ENCODE measurements around the gene CREM.

CREM gene

DNA sequence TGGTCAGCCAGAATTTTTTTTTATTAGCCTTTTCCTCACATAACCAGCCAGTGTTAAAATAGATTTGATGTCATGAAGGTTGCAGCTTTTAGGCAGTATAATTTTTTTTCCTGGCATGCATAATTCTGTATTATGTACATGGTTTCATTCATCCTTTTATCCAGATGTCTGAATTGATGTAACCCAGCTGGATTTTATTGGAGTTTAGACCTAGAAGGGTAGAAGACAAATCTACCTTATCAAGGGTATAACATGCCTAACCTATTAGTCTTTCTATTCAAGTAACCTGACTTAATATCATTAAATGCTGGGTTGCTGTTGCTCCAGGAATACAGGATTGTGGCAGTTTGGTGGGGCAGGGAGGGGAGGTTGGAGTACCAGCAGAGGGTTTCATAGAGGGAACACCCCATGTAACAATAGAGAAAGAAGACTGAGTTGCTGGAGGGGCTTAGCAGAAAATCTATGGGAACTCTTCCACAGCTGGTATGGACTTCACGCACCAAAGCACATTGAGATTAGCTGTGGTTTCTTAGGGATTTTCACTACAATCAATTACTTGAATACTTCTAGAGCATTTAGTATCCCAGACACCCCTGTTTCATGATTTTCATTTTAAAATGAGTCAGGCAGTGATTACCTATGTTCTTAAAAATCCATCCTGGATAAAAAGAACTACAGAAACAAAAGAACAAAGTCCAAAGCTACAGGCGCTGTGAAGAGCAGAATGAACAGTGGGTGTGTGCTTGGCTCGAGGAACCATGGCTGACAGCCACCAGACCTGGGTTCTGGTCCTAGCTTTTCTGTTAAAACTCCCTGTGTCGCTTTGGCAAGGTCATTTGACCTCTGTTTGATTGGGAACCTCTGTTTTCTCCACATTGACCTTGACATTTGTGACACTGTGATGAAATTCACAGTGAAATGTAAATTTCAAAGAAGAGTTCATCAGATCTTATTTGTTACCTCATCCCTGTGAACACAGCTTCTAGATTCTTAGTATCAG, 93.5 kb downstream of the CREM start:
- DNase-seq (ENCODE audit: low spot score), result peak; percentile 29

DNA sequence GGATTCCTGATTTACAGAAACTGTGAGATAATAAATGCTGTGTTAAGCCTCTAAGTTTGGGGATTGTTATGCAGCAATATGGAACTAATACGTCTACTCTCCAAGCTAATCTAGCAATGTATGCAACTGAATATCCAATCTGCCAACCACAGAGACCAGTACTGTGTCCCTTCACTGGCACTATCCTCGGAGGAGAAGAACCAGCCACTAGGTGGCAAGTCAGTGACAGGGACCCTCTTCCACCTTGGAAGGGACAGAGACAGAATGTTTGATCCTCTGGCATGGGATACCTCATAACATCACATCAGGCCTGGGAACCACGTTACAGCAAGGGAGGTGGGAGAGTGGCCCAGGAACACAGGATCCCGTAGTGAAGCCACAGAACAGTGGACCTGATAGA, 96.4 kb downstream of the CREM start:
- no peak for DNase-seq (ENCODE audit: low spot score)

DNA sequence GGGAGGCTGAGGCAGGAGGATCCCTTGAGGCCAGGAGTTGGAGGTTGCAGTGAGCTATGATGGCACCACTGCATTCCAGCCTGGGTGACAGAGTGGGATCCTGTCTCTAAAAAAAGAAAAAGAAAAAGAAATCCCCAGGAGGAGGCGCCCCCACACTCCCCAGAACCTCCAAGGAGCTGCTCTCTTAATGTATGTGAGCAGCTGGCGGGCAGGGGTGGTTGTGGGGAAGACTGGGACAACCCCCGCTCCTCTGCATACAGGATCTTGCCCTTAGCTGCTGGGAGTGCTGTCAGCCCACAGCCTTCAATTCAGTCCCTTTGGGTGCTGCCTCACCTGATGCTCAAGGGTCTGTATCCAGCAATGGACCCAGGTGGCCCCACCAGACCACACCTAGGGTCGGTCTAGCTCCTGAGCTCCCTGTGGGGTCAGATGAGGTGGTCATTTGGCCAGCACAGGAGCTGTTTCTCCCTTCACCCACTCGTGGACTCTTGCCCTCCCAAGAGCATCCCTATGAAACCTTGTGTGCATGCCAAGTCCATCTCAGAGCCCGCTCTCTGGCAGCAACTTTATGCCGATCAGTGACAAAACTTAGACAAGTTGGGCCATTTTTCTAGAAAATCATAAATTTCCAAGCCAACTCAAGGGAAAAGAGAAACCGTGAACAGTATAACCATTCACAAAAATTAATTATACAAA, 97.5 kb downstream of the CREM start:
- no peak for DNase-seq (ENCODE audit: low spot score)

DNA sequence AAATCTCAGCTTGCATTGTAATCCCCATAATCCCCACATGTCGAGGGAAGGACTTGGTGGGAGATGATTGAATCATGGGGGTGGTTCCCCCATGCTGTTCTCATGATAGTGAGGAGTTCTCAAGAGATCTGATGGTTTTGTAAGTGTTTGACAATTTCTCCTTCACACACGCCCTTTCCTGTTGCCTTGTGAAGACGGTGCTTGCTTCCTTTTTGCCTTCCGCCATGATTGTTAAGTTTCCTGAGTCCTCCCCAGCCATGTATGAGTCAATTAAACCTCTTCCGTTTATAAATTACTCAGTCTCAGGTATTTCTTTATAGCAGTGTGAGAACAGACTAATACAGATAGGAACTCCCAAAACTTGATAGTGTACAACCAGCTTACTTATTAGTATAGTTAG, 98.6 kb downstream of the CREM start:
- DNase-seq (ENCODE audit: low spot score), result no peak

DNA sequence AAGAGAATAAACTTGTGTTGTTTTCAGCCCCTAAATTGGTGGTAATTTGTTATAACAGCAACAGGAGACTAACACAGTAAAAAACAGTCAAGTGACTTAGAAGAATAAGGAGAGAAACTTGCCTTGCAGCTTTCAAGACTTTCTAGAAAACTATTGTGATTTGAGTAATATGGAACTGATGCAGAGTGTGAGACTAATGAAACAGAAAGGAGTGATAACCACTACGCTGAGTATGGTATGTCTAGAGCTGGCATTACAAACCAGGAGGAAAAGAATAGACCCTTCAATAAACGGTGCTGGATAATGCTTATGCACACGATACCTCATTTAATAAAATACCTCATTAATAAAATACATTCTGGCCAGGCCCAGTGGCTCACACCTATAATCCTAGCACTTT, 99.9 kb downstream of the CREM start:
- DNase-seq (ENCODE audit: low spot score), result no peak

DNA sequence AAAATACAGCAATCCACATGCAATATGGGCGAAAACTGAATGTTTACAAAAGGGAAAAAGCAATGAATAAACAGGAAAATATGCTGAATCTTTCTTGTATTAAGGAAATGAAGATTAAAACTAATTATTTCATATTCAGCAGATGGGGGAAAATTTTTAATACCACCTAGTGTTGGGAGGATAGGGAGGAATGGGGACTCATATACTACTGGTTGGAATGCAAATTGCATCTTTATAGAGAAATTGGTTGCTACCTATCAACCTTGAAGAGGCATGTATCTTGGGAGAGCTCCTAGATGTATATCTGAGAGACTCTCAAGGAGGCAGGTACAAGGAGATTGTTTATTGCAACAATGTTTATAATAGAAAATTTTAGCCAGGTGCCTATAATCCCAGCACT, 101.4 kb downstream of the CREM start:
- no peak for DNase-seq (ENCODE audit: low spot score)

DNA sequence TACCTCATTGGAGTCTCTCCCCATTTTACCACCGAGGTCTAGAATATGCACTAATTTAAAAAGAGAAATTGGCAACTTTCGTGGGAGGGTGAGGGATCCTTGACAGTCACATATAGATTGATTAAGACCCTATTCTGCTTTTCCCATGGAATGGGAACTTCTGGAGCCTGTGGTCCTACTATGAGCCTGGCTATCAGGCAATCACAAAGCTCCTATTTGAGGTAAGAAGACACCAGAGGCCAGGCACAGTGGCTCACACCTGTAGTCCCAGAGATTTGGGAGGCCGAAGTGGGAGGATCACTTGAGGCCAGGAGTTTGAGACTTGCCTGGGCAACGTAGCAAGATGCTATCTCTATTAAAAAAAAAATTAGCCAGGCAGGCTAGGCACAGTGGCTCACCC, 105.0 kb downstream of the CREM start:
- DNase-seq (ENCODE audit: low spot score), result no peak

DNA sequence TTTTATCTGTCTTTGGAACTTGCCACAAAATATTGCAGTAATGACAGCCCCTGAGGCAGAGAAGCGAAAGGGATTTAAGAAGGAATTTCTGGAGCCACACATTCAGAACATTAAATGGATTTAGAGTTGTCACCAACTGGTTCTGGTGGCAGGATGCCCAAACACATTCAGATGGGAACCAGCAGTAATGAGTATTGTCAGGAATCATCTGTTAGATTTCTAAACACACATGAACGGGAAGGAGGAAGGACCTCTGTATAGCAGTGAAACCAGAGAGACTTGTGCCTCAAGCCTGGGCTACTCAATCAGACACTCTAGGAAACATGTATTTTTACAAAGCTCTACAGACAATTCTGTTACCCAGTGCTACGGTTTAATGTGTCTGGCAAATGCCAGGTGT, 105.9 kb downstream of the CREM start:
- no peak for DNase-seq (ENCODE audit: low spot score)

DNA sequence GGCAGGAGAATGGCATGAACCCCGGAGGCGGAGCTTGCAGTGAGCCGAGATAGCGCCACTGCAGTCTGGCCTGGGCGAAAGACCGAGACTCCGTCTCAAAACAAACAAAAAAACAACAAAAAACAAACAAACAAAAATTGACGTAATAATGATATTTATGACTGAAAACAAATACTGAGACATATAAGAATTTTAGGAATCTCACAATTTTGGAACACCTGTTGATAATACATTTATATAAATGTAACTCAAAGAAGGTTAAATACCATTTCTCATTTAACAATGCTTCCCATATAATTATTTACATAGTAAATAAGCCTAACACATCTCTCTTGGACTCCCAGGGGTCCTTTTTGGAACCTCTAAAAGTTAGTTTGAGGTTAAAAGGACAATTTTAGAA, 107.4 kb downstream of the CREM start:
- DNase-seq (ENCODE audit: low spot score), result no peak

DNA sequence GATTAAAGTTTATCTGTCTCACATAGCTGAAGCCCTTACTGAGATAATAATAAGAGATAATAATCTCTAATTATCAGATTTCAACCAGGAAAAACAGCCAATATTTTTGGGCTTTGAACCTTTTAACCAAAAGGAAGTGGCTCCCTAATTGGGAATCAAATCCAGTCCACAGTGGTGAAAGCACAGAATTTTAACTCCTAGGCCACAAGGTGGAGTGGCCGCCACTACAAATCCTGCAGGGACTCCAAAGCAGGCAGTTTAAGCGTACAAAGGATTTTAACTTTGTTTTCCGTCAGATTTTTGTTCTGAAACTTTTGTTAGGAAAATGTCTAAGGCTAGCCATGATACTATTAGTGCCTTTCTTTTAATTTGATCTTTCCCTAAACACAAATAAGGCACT, 110.1 kb downstream of the CREM start:
- DNase-seq (ENCODE audit: low spot score), result no peak

DNA sequence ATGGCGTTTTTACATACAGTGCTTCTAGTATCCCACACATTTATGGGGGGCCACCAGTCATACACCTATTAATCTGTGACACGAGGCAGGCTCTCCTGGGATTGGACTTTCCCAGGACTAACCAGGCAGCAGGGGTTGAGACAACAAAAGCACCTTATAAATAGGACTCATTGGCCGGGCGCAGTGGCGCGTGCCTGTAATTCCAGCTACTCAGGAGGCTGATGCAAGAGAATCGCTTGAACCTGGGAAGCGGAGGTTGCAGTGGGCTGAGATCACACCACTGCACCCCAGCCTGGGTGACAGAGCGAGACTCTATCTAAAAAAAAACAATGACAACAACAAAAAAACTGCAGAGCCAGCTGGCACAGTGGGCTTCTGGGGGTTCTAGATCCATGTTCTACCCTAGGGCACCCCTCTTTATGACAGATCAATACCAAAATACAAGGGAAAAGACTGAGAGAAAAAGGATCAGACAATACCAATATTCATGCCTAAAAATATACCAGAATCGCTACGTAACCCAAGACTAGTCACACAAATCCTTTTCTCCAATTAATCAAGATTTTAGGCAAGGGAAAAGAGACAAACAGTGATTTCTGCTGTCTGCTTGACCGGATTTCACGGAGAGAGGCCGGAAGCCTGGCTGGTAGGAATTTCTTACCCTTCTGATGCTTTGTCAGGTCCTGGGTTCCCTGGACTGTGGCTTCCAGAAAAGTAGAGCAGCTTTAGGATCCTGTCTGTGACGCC, 111.3 kb downstream of the CREM start:
- DNase-seq (ENCODE audit: low spot score), result no peak

DNA sequence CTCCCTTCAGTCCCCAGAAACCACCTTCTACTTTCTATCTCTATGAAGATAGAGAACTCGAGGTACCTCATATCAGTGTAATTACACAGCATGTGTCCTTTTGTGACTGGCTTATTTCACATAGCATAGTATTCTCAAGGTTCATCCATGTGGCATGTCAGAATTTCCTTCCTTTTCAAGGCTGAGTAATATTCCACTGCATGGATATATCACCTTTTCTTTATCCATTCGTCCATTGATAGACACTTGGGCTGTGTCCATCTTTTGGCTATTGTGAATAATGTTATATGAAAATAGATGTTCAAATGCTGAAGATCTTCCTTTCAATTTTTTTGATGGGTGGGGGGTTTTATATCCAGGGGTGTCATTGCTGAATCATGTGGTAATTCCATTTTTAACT, 117.9 kb downstream of the CREM start:
- no peak for DNase-seq (ENCODE audit: low spot score)

DNA sequence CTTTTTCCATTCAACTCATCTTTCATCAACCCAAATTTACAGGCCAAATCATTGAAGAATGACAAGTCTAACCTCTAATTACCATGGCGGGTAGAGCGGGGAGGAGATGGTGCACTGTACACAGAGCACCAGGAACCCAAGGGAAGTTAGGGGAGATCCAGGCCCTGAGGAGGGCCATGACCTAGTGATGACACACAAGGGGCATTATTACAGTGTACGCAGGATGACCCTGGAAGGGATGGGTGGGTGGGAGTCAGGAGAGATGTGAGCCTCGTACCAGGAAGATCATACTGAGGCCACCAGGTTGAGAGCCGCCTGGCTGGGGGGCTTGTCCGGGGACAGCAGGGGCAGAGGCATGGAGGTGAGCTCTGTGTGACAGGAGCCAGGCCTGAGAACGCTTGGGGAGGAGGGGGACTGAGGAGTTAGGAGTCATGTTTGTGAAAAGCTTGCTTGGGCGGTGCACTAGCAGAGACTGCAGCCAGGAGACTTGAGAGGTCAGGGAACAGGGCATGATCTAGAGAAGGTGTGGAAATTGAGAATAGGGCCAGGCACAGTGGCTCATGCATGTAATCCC, 120.2 kb downstream of the CREM start:
- DNase-seq (ENCODE audit: low spot score), result no peak

DNA sequence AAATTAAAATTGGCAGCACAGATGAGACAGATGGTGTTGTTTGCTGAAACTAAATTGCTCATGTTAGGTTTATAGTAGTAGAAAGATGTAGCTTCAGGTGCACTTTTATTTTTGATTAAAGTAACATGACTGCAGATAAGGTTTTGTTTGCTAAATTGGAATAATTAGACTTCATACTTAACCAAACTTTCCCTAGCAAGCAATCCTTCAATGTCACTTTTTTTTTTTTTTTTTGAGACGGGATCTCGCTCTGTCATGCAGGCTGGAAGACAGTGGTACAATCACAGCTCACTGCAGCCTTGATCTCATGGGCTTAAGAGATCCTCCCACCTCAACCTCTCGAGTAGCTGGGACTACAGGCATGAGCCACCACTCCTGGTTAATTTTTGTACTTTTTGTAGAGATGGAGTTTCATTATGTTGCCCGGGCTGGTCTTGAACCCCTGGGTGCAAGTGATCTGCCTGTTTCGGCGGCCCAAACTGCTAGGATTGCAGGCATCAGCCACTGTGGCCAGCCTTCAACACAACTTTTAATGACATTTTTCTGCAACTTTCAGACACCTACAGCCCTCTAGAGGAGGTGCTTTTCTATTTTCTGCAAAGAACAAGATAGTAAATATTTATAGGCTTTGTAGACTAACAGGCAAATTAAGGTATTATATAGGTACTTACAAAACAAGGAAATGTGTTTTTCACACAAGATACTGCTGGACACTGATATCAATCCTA, 124.9 kb downstream of the CREM start:
- no peak for DNase-seq (ENCODE audit: low spot score)

DNA sequence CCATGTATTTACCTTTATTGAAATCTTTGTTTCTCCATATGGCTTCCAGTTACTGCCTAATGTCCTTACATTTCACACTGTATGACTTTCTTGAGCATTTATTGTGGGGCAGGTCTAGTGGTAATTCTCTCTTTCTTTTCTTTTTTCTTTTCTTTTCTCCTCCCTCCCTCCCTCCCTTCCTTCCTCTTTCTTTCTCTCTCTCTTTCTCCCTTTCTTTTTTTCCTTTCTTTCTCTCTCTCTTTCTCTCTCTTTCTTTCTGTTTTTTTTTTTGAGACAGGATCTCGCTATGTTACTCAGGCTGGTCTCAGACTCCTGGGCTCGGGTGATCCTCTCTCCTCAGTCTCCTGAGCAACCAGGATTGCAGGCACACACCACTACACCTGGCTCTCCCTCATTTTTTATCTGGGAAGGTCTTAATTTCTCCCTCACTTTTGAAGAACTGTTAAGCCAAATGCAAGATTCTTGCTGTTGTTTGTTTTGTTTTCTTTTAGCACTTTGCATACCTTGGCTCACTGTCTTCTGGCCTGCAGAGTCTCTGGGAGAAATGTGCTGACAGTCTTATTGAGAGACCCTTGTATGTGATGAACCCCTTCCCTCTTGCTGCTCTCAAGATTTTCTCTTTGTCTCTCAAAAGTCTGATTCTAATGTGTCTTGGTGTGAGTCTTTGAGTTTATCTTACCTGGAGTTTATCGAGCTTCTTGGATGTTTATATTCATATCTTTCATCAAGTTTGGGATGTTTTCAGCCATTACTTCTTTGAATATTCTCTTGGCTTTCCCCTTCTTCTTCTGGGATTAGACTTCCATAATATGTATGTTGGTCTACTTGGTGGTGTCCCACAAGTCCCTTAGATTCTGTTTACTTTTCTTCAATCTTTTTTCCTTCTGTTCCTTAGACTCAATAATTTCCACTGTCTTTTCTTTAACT, 130.7 kb downstream of the CREM start:
- DNase-seq (ENCODE audit: low spot score), result no peak

DNA sequence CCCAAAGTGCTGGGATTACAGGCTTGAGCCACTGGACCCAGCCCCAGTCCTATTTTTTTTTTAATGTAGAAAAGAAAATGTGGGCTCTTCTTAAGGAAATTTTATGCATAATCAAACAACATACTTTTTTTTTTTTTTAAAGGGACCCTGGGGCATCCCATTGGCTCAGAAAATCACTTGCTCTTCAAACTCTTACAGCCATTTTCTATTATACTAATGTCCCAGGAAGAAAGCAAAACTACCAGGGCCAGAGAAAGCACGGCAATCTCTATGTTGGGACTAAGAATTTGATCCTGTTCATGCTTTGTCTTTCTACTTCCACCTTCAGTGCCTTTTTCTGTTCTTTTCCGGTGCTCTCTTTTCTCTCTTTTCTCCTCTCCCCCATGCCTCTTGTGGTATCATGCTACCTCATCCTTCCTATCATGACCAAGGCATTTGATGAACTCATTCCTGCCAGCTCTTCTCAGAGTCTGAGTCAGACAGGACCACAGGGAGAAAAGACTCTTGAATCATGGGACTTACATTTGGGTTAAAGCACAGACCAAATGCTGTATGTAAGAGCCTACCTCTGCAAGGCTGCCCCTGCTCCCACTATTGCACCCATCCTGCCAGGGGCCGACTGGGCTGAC, 133.2 kb downstream of the CREM start:
- DNase-seq (ENCODE audit: low spot score), result peak; percentile 94

DNA sequence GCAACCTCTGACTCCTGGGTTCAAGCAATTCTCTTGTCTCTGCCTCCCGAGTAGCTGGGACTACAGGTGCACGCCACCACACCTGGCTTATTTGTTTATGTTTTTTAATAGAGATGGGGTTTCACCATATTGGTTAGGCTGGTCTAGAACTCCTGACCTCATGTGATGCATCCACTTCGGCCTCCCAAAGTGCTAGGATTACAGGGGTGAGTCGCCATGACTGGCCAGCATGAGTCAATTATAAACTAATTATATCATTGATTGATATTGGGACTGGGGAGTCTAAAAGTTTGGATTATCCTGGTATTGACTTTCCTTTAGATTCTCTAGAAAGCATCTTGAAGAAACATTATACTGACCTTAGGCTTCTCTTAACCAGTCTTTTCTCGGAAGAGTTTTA, 135.8 kb downstream of the CREM start:
- peak; percentile 11 for DNase-seq (ENCODE audit: low spot score)

Data from kidney tubule cell (primary cell).